HFF-Myc (cell line): ENCODE measurements around the gene MAPK8IP1.
A peak's percentile ranks its signal among the peaks of the same experiment; 100 is the strongest.

ENCODE experiments used
- DNase-seq: peaks from one replicate; pipeline ENCODE4 v3.0.0-alpha.2; 2011; ENCODE audit warnings: low read depth; ENCODE audit errors: extremely low read depth
- H3K4me3 ChIP-seq: replicated peaks from 2 replicates; pipeline ENCODE4 v1.5.1; 2011; ENCODE audit warnings: low read depth, mild to moderate bottlenecking, control low read depth, low read length
- TF ChIP-seq, protein P1 (sequence below): IDR thresholded peaks from 2 replicates; pipeline ENCODE4 v1.5.1; 2012; ENCODE audit warnings: mild to moderate bottlenecking, low read depth, low read length, control low read depth; ENCODE audit errors: missing control alignments

MAPK8IP1 gene

DNA sequence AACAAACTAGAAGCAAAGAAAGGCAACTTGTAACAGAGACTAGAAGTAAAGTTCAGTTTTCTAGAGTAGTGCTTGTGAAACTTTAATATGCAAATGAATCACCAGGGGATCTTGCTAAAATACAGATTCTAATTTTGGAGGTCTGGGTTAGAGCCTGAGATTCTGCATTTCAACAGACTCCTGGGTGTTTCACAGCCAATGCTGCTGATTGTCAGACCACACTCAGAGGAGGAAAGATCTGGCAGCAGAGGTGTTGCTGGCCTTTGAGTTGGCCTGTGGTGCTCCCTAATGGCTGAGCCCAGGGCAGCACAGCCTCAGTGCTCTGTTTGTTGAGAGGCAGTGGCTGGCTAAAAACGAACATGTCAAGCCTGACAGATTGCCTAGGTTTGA lies 32.7 kb upstream of the MAPK8IP1 start:
- TF ChIP-seq, protein P1, sequence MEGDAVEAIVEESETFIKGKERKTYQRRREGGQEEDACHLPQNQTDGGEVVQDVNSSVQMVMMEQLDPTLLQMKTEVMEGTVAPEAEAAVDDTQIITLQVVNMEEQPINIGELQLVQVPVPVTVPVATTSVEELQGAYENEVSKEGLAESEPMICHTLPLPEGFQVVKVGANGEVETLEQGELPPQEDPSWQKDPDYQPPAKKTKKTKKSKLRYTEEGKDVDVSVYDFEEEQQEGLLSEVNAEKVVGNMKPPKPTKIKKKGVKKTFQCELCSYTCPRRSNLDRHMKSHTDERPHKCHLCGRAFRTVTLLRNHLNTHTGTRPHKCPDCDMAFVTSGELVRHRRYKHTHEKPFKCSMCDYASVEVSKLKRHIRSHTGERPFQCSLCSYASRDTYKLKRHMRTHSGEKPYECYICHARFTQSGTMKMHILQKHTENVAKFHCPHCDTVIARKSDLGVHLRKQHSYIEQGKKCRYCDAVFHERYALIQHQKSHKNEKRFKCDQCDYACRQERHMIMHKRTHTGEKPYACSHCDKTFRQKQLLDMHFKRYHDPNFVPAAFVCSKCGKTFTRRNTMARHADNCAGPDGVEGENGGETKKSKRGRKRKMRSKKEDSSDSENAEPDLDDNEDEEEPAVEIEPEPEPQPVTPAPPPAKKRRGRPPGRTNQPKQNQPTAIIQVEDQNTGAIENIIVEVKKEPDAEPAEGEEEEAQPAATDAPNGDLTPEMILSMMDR, result no peak
- DNase-seq, result no peak
- H3K4me3 ChIP-seq, result no peak overlapping the region

GRCh38 chr11:45853332-45854219 lies 31.9 kb upstream of the MAPK8IP1 start:
- H3K4me3 ChIP-seq, result no peak overlapping the region
- TF ChIP-seq, protein P1, result no peak
- no peak for DNase-seq

DNA sequence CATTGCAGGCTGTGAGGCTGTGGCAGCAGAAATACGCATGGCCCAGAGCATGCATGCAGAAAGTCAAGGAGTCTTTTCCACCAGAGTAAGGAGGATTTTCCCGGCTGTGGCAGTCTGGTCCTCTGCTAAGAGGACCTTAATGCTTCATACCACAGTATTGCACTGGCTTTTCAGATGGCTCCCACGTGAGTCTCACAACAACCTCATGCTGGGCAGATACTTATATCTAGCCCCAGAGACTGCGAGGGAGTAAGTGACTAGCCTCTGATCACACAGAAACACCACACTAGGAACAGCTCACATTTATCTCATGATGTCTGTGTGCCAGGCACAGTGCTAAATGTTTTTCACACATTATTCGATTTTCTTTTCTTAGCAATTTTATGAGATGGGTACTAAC lies 30.1 kb upstream of the MAPK8IP1 start:
- TF ChIP-seq, protein P1, result no peak
- H3K4me3 ChIP-seq, result no peak overlapping the region
- no peak for DNase-seq

DNA sequence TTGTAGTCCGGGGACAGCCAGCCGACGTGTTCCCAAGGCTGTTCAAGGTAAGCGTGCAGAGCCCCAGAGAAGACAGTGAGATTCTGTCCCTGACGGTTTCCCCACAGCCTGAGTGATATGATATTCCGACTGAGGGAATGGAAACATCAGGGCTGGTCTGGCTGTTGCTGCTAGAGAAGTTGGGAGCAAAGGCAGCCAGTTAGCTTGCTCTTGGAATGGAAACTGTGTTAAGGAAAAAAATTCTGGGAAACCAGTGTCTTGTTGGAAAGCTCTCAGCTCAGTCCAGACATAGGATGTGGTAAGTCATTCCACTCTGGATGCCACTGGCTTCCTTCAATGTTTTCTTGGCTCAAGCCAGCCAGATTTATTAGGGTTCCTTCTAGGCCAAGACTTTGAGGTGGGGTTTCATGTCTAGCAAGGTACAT lies 29.4 kb upstream of the MAPK8IP1 start:
- H3K4me3 ChIP-seq, result no peak overlapping the region
- DNase-seq, result no peak
- TF ChIP-seq, protein P1, result no peak

GRCh38 chr11:45857961-45858474 lies 27.4 kb upstream of the MAPK8IP1 start:
- TF ChIP-seq, protein P1, result no peak
- H3K4me3 ChIP-seq, result no peak overlapping the region
- peak; percentile 82 for DNase-seq

GRCh38 chr11:45858751-45859398 lies 26.6 kb upstream of the MAPK8IP1 start:
- TF ChIP-seq, protein P1, result no peak
- no peak overlapping the region for H3K4me3 ChIP-seq
- no peak for DNase-seq
